ENCODE measurements around the gene SMIM27.

- no peak for TF ChIP-seq POLR2A (IDR thresholded peaks at IDR 0.05; ENCODE audit: low read depth, low read length)
- TF ChIP-seq POLR2AphosphoS5 (IDR thresholded peaks at IDR 0.05; ENCODE audit: low read depth, low read length): no peak
- no peak for TF ChIP-seq TAF1 (IDR thresholded peaks at IDR 0.05; ENCODE audit: borderline replicate concordance, low read depth, low read length)
Observed at GRCh38 chr9:32551276-32552051, 663 bp upstream of the SMIM27 start.

All from GM12892 (cell line).